B cell (primary cell): ENCODE measurements around the gene RER1. TPM values are rescaled to one million over a fixed set of nuclear protein-coding genes. Genes with fewer than 3 reads are reported as not detected.

Experiments
- ATAC-seq: fragments of 200-7000 bp; cut with Tn5 transposase; one replicate; pipeline ENCODE4 v1.10.0; 2021; ENCODE audit warnings: low read depth, mild to moderate bottlenecking, moderate number of reproducible peaks, moderate library complexity
- CTCF ChIA-PET: fragments of 350-600 bp; sonication (Branson Sonifier 250); formaldehyde crosslinking; loops from one replicate; lab custom pipeline; 2021; ENCODE audit warnings: antibody characterized with exemption, inconsistent platforms; lab: Charles Lee
- POLR2A ChIA-PET: fragments of 350-600 bp; sonication (Branson Sonifier 250); formaldehyde crosslinking; loops from one replicate; lab custom pipeline; 2021; ENCODE audit warnings: antibody characterized with exemption; lab: Charles Lee
- DNase-seq: peaks from one replicate; pipeline ENCODE4 v3.0.0; 2013
- H2AFZ ChIP-seq: 2 replicates; pipeline ENCODE4 v1.6.1; 2012; ENCODE audit warnings: mild to moderate bottlenecking, low read depth, low read length; ENCODE audit not compliant: insufficient read depth, poor library complexity, severe bottlenecking
- H3K27ac ChIP-seq, 2 donors: 1 replicate in 1 of 2; 2 replicates in 1 of 2; pipeline ENCODE4 v1.5.1; 2012 to 2013; ENCODE audit warnings: low read length in 2 of 2, mild to moderate bottlenecking in 2 of 2, moderate library complexity in 1 of 2
- H3K27me3 ChIP-seq, 4 experiments: fragments of 200-600 bp in 1 of 4; sonication (generic) in 1 of 4; replicated peaks in 1 of 4; 1 replicate in 2 of 4; 2 replicates in 2 of 4; pipeline versions ENCODE4 v1.6.1 to v1.7.0; 2013 to 2016; ENCODE audit warnings: low read length in 3 of 4, mild to moderate bottlenecking in 2 of 4, mixed read lengths in 1 of 4, moderate library complexity in 1 of 4; ENCODE audit not compliant: insufficient read depth in 4 of 4, control insufficient read depth in 3 of 4; ENCODE audit errors: control extremely low read depth in 1 of 4
- H3K36me3 ChIP-seq, 2 experiments: replicated peaks in 1 of 2; 1 replicate in 1 of 2; 2 replicates in 1 of 2; pipeline versions ENCODE4 v1.6.1 to v1.7.1; 2013; ENCODE audit warnings: low read length in 1 of 2; ENCODE audit not compliant: insufficient read depth in 2 of 2, control insufficient read depth in 1 of 2; ENCODE audit errors: control extremely low read depth in 1 of 2, extremely low read depth in 1 of 2
- H3K4me1 ChIP-seq, 2 donors: fragments of 200-600 bp in 1 of 2; sonication (generic) in 1 of 2; 1 replicate in 1 of 2; 2 replicates in 1 of 2; pipeline versions ENCODE4 v1.5.1 to v1.6.1; 2013 to 2017; ENCODE audit warnings: low read length in 2 of 2; ENCODE audit not compliant: control insufficient read depth in 2 of 2, insufficient read depth in 2 of 2
- H3K4me2 ChIP-seq: replicated peaks from 2 replicates; pipeline ENCODE3; 2012; ENCODE audit warnings: mild to moderate bottlenecking, low read depth, low read length; ENCODE audit not compliant: poor library complexity, severe bottlenecking
- H3K4me3 ChIP-seq, 5 experiments: fragments of 200-600 bp in 1 of 5; sonication (generic) in 1 of 5; 1 replicate in 3 of 5; 2 replicates in 2 of 5; pipeline versions ENCODE4 v1.5.1 to v1.7.0; 2011 to 2016; ENCODE audit warnings: low read length in 4 of 5, mild to moderate bottlenecking in 4 of 5, low read depth in 2 of 5, control low read depth in 1 of 5, moderate library complexity in 1 of 5; ENCODE audit not compliant: insufficient read depth in 1 of 5; ENCODE audit errors: control extremely low read depth in 1 of 5, extremely low read depth in 1 of 5
- H3K79me2 ChIP-seq: fragments of 200-600 bp; sonication (generic); one replicate; pipeline ENCODE4 v1.6.0; 2016; ENCODE audit warnings: low read length; ENCODE audit not compliant: control insufficient read depth, insufficient read depth
- H3K9ac ChIP-seq: fragments of 200-600 bp; sonication (generic); 2 replicates; pipeline ENCODE4 v1.6.1; 2017; ENCODE audit warnings: mild to moderate bottlenecking, low read length, moderate library complexity
- H3K9me3 ChIP-seq, 3 donors: one replicate each; pipeline versions ENCODE4 v1.6.1 to v1.7.1; 2013; ENCODE audit warnings: low read length in 2 of 3; ENCODE audit not compliant: control insufficient read depth in 2 of 3, insufficient read depth in 1 of 3; ENCODE audit errors: control extremely low read depth in 1 of 3
- H4K20me1 ChIP-seq: 2 replicates; pipeline ENCODE4 v1.6.0; 2012; ENCODE audit warnings: mild to moderate bottlenecking, low read length; ENCODE audit not compliant: insufficient read depth, control insufficient read depth, poor library complexity, severe bottlenecking
- H3K27ac Mint-ChIP-seq: one replicate; pipeline ENCODE4 v1.8.0; 2021; ENCODE audit warnings: mixed read lengths
- H3K27me3 Mint-ChIP-seq: one replicate; pipeline ENCODE4 v1.8.0; 2021; ENCODE audit warnings: mixed read lengths
- H3K4me1 Mint-ChIP-seq: one replicate; pipeline ENCODE4 v1.8.0; 2021; ENCODE audit warnings: mixed read lengths
- H3K4me3 Mint-ChIP-seq: one replicate; pipeline ENCODE4 v1.8.0; 2021; ENCODE audit warnings: mixed read lengths
- H3K9me3 Mint-ChIP-seq: one replicate; pipeline ENCODE4 v1.8.0; 2022; ENCODE audit warnings: mixed read lengths; ENCODE audit not compliant: insufficient read depth
- CTCF ChIP-seq: fragments of 200-600 bp; IDR thresholded peaks from one replicate; pipeline ENCODE4 v1.8.0; 2022; ENCODE audit warnings: antibody characterized with exemption, mild to moderate bottlenecking
- EZH2 ChIP-seq: IDR thresholded peaks from 2 replicates; pipeline ENCODE4 v1.6.1; 2012; ENCODE audit warnings: borderline replicate concordance, low read depth, mild to moderate bottlenecking, moderate library complexity, low read length; ENCODE audit not compliant: insufficient read depth, poor library complexity, severe bottlenecking
- WGBS: methylation state at CpG from one replicate; pipeline ENCODE4 v1.1.5; 2013; ENCODE audit warnings: missing lambda C conversion rate; ENCODE audit not compliant: insufficient coverage; 5-methylcytosine and 5-hydroxymethylcytosine counted together
- intact Hi-C: fragments of 100-400 bp; cut with micrococcal nuclease; formaldehyde crosslinking; loops from one replicate; pipeline ENCODE4 v1.10.0; 2022
- polyA plus RNA-seq: library from polyadenylated mRNA; depleted of rRNA; stranded (reverse); fragments of >200 nt; gene quantifications from 2 replicates; pipeline ENCODE4 v1.2.3, GENCODE V29; 2012
- total RNA-seq, 2 donors: library from RNA; stranded (reverse); fragments of 120-200 nt in 1 of 2; gene quantifications; 1 replicate in 1 of 2; 2 replicates in 1 of 2; pipeline versions ENCODE4 v1.2.3 to v1.2.4, GENCODE V29; 2013 to 2022

The RER1 gene
- total and polyA plus RNA-seq, 2 donors (not counting 1 experiment from before 2014, with no cell fraction given): 78.5 to 118 TPM

GRCh38 chr1:2418791-2419320 is 27.2 kb downstream of the RER1 start:
- Histone ChIP-seq H4K20me1 (no peaks in the 10 kb centered on the region), H3K36me3 (no peaks in the 10 kb centered on the region), H3K4me3 (no peak overlapping the region), H3K4me2 (no peak overlapping the region), H3K4me1 (peaks cover 31 to 34% of the 10 kb centered on the region in 2 donors), H3K9ac (no peak overlapping the region), H3K27ac (no peak overlapping the region), H2AFZ (no peak overlapping the region), H3K9me3 (peaks cover 0 to 9% (median 3%) of the 10 kb centered on the region in 3 donors), H3K79me2 (no peaks in the 10 kb centered on the region), H3K27me3 (no peaks in the 10 kb centered on the region)
- Mint-ChIP-seq H3K4me1 (peaks cover 30% of the 10 kb centered on the region), H3K27me3 (no peaks in the 10 kb centered on the region), H3K27ac (no peak overlapping the region), H3K9me3 (no peaks in the 10 kb centered on the region), H3K4me3 (no peak overlapping the region)
- no peak for TF ChIP-seq CTCF
- TF ChIP-seq EZH2: no peak
- POLR2A ChIA-PET: no interaction called here
- DNase-seq (no peak), ATAC-seq (no peak)
- 92% methylated on average over 16 of the region's 16 CpGs for WGBS
- intact Hi-C loops: loop anchor here (10.0 kb wide), 1 partner anchor 1206 kb away; the partner anchor contains the start of gene TPRG1L
- CTCF ChIA-PET: interaction anchor here (0.6 to 5.4 kb wide), 2 partner anchors 119 to 128 kb away, joined by 3 to 53 read pairs; no protein-coding TSS in a partner anchor

- Histone ChIP-seq H4K20me1 (no peaks in the 10 kb centered on the region), H3K36me3 (no peaks in the 10 kb centered on the region), H3K79me2 (no peaks in the 10 kb centered on the region), H2AFZ (no peak overlapping the region), H3K9me3 (peaks cover 0 to 9% (median 3%) of the 10 kb centered on the region in 3 donors), H3K27me3 (no peaks in the 10 kb centered on the region), H3K4me1 (peaks cover 25 to 28% of the 10 kb centered on the region in 2 donors), H3K27ac (no peak overlapping the region), H3K4me3 (no peak overlapping the region), H3K4me2 (no peak overlapping the region), H3K9ac (no peak overlapping the region)
- ChIA-PET POLR2A (no interaction called here), CTCF (interaction anchor here (0.6 to 5.4 kb wide), 2 partner anchors 118 to 127 kb away, joined by 3 to 53 read pairs; no protein-coding TSS in a partner anchor)
- Mint-ChIP-seq H3K4me3 (no peak overlapping the region), H3K4me1 (peaks cover 24% of the 10 kb centered on the region), H3K27me3 (no peaks in the 10 kb centered on the region), H3K27ac (no peak overlapping the region), H3K9me3 (no peaks in the 10 kb centered on the region)
- no peak for ATAC-seq
- no peak for DNase-seq
- intact Hi-C loops: loop anchor here (10.0 kb wide), 1 partner anchor 1205 kb away; the partner anchor contains the start of gene TPRG1L
- TF ChIP-seq CTCF (no peak), EZH2 (no peak)
- 85% methylated on average over 9 of the region's 16 CpGs for WGBS
These were observed 27.8 kb downstream of the RER1 start for GRCh38 chr1:2419416-2419815.
